NCI-H1092 treated with DMSO at 0.1 percent for 48 hours (cell line): ENCODE results near the gene RYR3.

Source experiments
- DNase-seq: peaks from one replicate; lab custom pipeline; 2025; lab: John Stamatoyannopoulos, UW

RYR3 gene

GRCh38 chr15:33710748-33711147 lies 400.0 kb downstream of the RYR3 start:
- no peak for DNase-seq

- DNase-seq: no peak
These were observed 405.3 kb downstream of the RYR3 start for GRCh38 chr15:33716025-33716424.

- no peak for DNase-seq
These were observed 410.2 kb downstream of the RYR3 start for GRCh38 chr15:33720952-33721351.

GRCh38 chr15:33722005-33722672 lies 411.4 kb downstream of the RYR3 start:
- DNase-seq: no peak

DNA sequence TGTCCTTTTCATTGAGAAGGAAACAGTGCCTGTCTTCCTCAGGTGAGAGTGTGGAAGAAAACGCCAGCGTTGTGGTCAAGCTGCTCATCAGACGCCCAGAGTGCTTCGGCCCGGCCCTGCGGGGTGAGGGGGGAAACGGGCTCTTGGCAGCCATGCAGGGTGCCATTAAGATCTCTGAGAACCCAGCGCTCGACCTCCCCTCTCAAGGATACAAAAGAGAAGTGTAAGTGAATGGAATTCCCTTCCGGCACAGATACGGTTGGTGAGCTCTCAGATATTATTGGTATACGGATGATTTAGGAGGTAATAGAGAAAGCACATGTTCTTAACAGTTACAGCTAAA lies 411.9 kb downstream of the RYR3 start:
- DNase-seq: no peak

GRCh38 chr15:33724321-33725036 lies 413.7 kb downstream of the RYR3 start:
- no peak for DNase-seq

DNA sequence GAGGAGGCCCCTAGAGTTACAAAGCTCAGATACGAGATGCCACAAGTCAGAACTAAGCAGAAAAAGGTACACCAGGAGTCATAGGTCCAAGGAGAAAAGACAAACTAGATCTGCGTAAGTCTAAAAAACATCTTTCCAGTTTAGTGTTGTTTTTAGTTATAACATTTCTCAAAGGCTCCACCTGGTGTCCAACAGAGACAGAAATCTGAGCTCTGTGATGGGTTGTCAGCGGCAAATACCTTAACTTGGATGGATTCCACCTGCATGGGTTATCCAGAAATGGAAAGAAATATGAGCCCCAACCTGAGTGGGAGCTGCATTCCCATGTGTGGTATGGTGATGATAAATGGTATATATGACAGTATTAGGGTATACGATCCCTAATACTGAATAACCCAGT lies 418.9 kb downstream of the RYR3 start:
- DNase-seq: no peak

DNA sequence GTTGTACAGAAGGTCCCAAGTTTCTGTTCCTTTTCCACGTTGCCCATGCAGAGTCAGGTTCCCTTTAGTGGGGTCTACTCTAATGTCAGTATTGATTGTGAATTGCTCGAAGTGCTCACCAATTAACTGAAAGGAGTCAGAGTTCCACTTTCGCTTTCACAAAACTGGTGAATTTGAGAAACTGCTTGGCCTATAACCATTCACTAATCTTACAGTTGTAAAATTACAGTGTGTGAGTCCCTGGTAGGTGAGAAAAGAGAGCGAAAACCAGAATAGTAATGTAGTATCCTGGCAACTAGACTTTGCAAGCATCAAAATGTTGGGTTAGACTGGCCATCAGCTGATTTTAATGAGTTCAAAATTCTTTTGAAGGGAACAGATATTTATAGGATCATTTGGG lies 420.0 kb downstream of the RYR3 start:
- DNase-seq: no peak

GRCh38 chr15:33735143-33735542 lies 424.4 kb downstream of the RYR3 start:
- DNase-seq: no peak

DNA sequence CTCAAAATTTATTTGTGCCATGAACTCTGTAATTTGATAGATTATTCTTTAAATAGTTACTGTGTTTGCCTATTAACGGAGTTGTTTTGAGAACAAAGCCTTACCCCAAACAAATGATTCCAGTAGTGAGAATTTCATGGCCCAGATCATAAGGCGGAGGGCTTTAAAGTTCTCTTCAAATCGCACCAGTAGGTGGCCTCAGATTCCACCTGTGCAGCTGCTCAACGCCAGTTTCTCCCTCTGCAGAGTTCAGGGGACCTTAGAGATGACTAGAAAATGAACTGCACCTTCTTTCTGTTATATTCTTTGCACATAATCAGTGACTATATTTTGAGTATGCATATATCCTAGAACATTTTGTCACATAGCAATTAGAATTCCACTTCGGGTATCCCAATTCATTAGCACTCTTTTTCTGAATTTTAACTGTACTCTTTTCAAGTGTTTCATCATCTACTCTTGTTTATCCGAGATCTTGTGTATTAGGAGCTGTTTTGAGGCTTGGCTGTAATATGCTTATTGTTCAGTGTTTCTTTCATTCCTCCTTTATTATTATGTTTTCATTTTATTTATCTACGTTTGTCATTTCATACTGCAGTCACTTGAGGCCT lies 425.0 kb downstream of the RYR3 start:
- peak; percentile 12 for DNase-seq

DNA sequence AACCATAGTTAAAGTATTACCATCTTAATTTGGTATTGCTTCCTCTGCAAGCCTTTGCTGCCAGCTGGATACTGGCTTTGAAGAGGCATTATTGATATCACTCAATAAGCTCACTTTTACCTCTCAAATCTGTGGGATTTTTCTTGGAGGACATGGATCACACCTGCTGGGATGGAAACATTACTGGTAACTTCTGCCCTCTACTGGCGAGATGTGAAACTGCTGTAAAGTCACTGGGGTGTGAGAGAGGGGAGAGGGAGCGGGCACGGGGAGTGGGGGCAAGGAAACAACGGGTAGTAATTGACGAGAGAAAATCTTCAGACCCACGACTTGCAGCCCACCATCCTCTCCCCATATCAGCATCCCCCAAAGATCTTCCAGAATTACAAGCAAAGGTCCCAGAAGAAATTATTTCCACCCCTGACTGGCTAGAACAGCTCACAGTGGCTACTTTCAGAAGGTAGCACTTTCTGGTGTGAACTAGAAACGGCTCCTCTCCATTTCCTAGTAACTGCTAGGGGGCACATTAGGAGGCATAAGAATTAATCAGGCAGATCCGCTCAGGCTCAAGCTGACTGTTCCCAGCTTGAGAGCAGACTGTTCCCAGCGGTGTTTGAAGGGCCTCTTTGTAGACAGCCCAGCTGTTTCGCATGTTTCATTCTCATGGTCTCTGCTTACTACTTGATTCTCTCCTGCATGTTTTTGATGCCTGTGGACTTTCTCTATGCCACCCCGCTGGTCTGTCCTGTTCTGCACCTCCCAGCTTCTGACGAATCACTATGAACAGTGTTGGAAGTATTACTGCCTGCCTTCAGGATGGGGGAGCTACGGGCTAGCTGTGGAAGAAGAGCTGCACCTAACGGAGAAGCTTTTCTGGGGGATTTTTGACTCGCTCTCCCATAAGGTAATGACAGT lies 427.2 kb downstream of the RYR3 start:
- DNase-seq: peak; percentile 5

- DNase-seq: no peak
These were observed 428.3 kb downstream of the RYR3 start for GRCh38 chr15:33738941-33739664.

GRCh38 chr15:33742306-33742705 lies 431.5 kb downstream of the RYR3 start:
- no peak for DNase-seq

GRCh38 chr15:33742800-33743199 lies 432.0 kb downstream of the RYR3 start:
- DNase-seq: no peak

DNA sequence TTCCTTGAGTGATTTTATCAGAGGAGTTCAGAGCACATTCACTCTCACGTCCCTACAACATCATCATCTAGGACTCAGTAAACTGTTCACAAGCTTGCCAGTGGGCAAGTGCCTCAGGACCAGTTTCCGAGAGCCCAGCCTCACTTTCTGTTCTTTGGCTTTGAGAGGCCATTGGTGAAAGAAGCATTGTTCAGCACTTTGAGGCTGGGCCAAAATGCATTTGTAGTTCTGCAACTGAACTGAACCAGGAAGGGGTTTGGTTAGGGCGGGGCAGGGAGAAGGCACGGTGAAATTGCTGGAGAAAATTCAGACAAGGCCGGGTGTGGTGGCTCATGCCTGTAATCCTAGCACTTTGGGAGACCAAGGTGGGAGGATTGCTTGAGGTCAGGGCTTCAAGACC lies 435.4 kb downstream of the RYR3 start:
- DNase-seq: no peak

GRCh38 chr15:33753012-33753411 lies 442.2 kb downstream of the RYR3 start:
- no peak for DNase-seq

GRCh38 chr15:33754242-33754641 lies 443.5 kb downstream of the RYR3 start:
- no peak for DNase-seq

GRCh38 chr15:33756961-33757360 lies 446.2 kb downstream of the RYR3 start:
- no peak for DNase-seq

DNA sequence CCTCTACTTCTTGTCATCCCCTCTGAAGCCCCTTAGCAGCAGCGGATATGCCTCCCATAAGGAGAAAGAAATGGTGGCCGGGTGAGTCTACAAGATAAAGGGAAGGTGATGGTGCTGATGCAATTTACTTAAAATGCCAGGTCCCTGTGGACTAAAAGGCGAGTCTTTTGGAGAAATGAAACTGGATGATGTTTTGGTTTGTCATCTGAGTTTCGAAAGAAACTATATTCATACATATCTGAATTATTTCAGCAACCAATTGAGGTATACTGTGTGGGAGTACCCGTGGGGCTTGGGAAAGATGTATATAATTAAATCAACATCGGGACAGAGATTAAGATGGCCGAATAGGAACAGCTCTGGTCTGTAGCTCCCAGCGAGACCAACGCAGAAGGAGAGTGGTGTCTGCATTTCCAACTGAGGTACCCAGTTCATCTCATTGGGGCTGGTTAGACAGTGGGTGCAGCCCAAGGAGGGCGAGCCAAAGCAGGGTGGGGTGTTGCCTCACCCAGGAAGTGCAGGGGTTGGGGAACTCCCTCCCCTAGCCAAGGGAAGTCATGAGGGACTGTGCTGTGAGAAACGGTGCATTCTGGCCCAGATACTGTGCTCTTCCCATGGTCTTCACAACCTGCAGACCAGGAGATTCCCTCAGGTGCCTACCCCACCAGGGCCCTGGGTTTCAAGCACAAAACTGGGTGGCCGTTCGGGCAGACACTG lies 446.9 kb downstream of the RYR3 start:
- no peak for DNase-seq

GRCh38 chr15:33766389-33766788 lies 455.6 kb downstream of the RYR3 start:
- DNase-seq: no peak

DNA sequence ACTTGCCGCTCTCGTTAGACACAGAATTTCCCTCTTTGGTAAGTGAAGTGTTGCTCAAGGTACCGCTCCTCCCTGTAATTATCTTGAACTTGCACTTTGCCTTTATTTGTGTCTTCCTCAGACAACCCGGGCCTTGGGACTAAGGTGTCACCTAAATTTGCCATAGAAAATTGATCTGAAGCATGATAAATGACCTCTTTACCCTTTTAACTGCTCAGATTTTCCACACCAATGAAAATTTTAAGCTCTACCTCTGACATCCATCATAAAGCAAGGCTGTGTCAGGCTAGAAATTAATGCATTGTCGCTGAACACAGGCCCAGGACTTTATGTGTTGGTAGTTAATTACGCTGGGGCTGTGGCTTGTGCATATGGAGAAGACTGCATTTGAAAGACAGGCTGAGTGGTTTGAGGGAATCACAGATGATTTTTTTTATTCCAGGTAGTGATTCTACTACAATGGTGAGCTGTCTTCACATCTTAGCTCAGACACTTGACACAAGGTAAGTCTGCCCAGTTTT lies 458.0 kb downstream of the RYR3 start:
- DNase-seq: no peak
